GOT3 (cell line): ENCODE measurements around the gene PLXNA2.

Experiments
- DNase-seq: peaks from one replicate; lab custom pipeline; 2025; ENCODE audit warnings: mixed read lengths; lab: John Stamatoyannopoulos, UW

The PLXNA2 gene

DNA sequence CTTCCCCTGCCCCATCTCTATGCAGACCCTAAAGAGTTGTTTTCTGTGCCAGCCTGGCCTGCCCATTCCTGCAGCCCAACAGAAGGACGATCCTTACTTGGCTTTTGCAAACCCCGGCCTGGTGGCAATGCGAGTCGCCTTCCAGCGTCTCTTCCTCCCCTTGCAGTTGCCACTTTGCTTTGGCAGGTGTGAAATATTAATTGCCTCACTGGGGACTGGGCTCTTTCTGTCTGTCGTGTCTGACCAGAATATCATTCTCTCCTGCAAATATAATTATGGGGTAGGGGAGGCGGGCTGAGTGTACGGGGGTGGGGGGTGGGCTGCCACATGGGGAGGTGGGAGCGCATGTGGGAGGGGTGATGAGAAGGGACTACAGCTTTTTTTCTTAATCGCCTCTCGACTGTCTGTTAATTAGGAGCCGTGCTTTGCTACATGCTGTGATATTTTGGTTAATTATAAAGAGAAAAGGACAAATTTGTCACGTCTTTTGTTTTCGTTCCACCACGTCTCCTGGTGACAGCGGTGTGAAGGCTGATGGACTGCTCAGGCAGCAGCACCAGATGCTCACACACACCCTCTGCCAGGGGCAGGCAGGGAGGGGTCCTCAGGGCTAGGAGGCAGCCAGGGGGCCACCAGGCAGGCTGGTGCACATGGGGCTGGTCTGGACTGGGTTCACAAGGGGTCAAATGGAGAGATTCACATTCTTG, 253.2 kb downstream of the PLXNA2 start:
- DNase-seq = no peak

GRCh38 chr1:207990455-207990854, 253.7 kb downstream of the PLXNA2 start:
- no peak for DNase-seq

GRCh38 chr1:207988326-207989165, 255.6 kb downstream of the PLXNA2 start:
- DNase-seq = no peak

DNA sequence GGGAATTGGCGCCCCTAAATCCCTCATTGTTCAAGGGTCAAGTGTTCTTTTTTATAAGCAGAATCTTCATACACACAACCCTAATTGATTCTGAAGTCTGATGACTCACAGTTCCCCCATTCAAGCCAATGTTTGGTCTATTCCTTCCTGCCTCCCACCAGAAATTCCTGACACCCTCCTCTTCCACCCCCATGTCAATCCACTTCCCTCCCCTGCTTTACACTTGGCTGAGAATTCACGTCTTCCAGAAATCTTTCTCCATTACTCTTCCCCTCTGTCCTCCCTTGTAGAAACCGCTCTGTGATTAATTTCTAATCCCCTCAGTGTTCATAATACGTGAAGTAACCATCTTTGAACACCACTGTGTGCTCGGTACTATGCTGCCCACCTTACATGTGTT, 257.0 kb downstream of the PLXNA2 start:
- no peak for DNase-seq

DNA sequence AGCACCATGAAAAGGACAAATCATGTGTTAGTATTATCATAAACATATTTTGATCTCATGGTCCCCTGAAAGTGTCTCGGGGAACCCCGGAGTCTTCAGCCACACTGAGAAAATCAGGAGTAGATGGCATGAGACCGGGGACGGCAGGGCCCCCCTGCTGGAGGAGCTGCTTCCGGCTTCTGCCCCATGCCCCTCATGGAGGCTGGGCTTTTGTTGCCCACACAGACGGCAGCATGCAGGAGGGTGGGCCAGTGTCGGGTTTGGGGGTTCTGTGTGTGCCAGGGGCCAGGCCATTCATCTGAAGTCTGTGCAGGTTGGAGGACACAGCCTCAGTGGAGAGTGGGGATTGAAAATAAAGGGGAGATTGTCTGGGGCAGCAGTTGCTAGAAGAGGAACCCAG, 258.2 kb downstream of the PLXNA2 start:
- DNase-seq = no peak

GRCh38 chr1:207984831-207985572, 259.2 kb downstream of the PLXNA2 start:
- DNase-seq = no peak

- DNase-seq = no peak
Observed at GRCh38 chr1:207983044-207983635, 261.0 kb downstream of the PLXNA2 start.

DNA sequence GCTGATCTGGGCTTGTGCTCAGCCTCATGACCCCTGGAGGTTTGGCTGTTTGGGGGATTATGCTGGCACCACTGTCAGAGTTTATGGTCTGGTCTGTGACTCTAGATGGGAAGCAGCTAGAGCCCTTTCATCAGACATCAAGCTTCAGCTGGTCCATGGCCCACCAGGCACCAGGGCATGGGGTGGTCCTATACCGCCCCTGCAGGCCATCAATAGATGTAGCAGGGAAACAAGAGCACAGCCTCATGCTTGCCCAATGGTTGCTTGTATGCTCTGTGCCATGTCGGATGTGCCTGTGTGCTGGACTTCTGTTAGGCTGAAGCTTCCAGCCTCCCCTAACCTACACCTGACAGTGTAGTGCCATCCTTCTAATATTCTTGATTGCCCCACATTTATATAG, 262.2 kb downstream of the PLXNA2 start:
- no peak for DNase-seq

GRCh38 chr1:207978441-207978840, 265.7 kb downstream of the PLXNA2 start:
- no peak for DNase-seq

GRCh38 chr1:207977876-207978275, 266.3 kb downstream of the PLXNA2 start:
- DNase-seq = no peak

- DNase-seq = no peak
Observed at GRCh38 chr1:207973898-207974568, 270.2 kb downstream of the PLXNA2 start.

DNA sequence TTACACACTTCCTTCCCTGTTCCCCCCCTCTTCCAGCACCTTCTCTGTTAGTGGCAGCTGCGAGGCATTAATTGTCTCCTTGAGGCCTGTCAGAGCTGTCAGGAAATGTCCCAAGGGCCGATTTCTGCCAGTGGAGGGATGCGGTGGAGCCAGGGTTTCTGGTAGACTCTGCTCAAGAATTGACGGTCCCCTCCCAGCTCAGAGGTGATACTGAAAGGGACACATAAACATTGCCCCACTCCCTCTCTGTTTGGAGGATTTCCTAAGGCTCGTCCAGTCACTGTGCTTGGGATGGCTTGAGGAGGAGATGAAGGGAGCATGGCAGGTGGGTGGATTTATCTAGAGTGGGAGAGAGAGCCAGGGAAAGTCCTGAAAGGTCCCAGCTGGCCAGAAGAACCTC, 271.8 kb downstream of the PLXNA2 start:
- DNase-seq = no peak
